Adrenal gland (tissue), 12 donors: ENCODE measurements around the gene PPP2R3C. TPM values are rescaled to one million over a fixed set of nuclear protein-coding genes. Genes with fewer than 3 reads are reported as not detected.
"Not testable (repeated sequence)": the region's sequence is repeated elsewhere in the genome, so short reads cannot be mapped to it uniquely, and the experiment has no call there.

Experiments
- DNase-seq, 7 donors: peaks; one replicate each; pipeline ENCODE4 v3.0.0-alpha.2; 2019 to 2020
- H3K27ac ChIP-seq, 5 donors: fragments of 200-600 bp; sonication (generic) in 4 of 5; 1 replicate in 3 of 5; 2 replicates in 2 of 5; pipeline versions ENCODE4 v1.5.1 to v1.8.0; 2016 to 2020; ENCODE audit warnings: mild to moderate bottlenecking in 1 of 5
- H3K27me3 ChIP-seq: fragments of 200-600 bp; 2 replicates; pipeline ENCODE4 v1.8.0; 2021
- H3K36me3 ChIP-seq, 2 donors: fragments of 200-600 bp; replicated peaks in 1 of 2; 1 replicate in 1 of 2; 2 replicates in 1 of 2; pipeline versions ENCODE4 v1.5.1 to v1.8.0; 2018 to 2022
- H3K4me1 ChIP-seq, 2 donors: fragments of 200-600 bp; replicated peaks in 1 of 2; 1 replicate in 1 of 2; 2 replicates in 1 of 2; pipeline versions ENCODE4 v1.5.1 to v1.8.0; 2018 to 2021
- H3K4me3 ChIP-seq, 4 donors: fragments of 200-600 bp; sonication (generic) in 3 of 4; one replicate each; pipeline ENCODE4 v1.5.1; 2016 to 2018
- H3K9me3 ChIP-seq, 3 donors: fragments of 200-600 bp; sonication (generic) in 1 of 3; replicated peaks in 1 of 3; 1 replicate in 2 of 3; 2 replicates in 1 of 3; pipeline versions ENCODE4 v1.5.1 to v1.8.0; 2016 to 2021
- CTCF ChIP-seq, 6 experiments: fragments of 450-650 bp in 4 of 6; fragments of 200-600 bp in 2 of 6; sonication (generic) in 1 of 6; IDR thresholded peaks; 1 replicate in 5 of 6; 2 replicates in 1 of 6; pipeline versions ENCODE4 v1.5.1 to v1.8.0; 2016 to 2021; ENCODE audit warnings: antibody characterized with exemption in 6 of 6, mild to moderate bottlenecking in 2 of 6, moderate library complexity in 1 of 6
- POLR2A ChIP-seq, 2 donors: fragments of 450-650 bp; IDR thresholded peaks; one replicate each; pipeline ENCODE4 v1.6.1; 2017; ENCODE audit warnings: antibody characterized with exemption in 2 of 2, mild to moderate bottlenecking in 2 of 2, moderate library complexity in 1 of 2
- WGBS, 4 donors: extraction: QIAGEN DNeasy Blood & Tissue Kit in 2 of 4; methylation state at CpG; one replicate each; pipeline versions ENCODE4 v1.1.5 to v1.1.7; 2013 to 2017; 5-methylcytosine and 5-hydroxymethylcytosine counted together
- intact Hi-C, 2 donors: fragments of 100-400 bp; cut with DNase I; formaldehyde crosslinking; loops; one replicate each; pipeline versions ENCODE4 v1.14.1 to v1.15.0; 2022 to 2023
- polyA plus RNA-seq, 3 donors: library from polyadenylated mRNA; stranded (reverse); fragments of 200-250 nt in 2 of 3; fragments of 350-450 nt in 1 of 3; fragmentation: Illumina TruSeq in 1 of 3; extraction: RNeasy Lipid Tissue Mini Kit (QIAGEN cat#74804) in 1 of 3; gene quantifications; one replicate each; pipeline ENCODE4 v1.2.3, GENCODE V29; 2013 to 2014
- total RNA-seq, 9 donors: library from RNA; depleted of rRNA in 4 of 9; stranded (reverse); fragments of >200 nt in 4 of 9; fragments of 120-200 nt in 1 of 9; fragmentation: NEBNext Ultra II Directional in 1 of 9; extraction: Animal tissue kit (Norgen Biotek cat#: 25700) in 1 of 9; gene quantifications; one replicate each; pipeline versions ENCODE4 v1.1.0 to v1.2.4, GENCODE V29; 2013 to 2023
- donor health status: healthy with polysubstance abuse.
- donor health status: Bipolar disorder and iron deficiency.
- donor health status: DM: yes; HTN: yes; CAD: no.
- donor health status: DM: no; HTN: no; CAD: no.
- donor health status: DM: no; HTN: no; CAD: no.
- donor health status: DM: yes; HTN: yes; CAD: no.

Gene PPP2R3C
- total and polyA plus RNA-seq, 12 donors: 14.4 to 70.5 (median 31.5) TPM

GRCh38 chr14:35113308-35113950, 8.4 kb downstream of the PPP2R3C start:
- no peak for DNase-seq
- 90 to 97% (median 95%) methylated on average over 4 of the region's 4 CpGs for WGBS, 4 donors
- intact Hi-C loops: loop anchor here in 1 of 2 donors (10.0 kb wide), 1 partner anchor 129 kb away; the partner anchor contains the start of gene SRP54
- Histone ChIP-seq H3K9me3 (no peaks in the 10 kb centered on the region), H3K4me3 (no peak overlapping the region), H3K36me3 (peaks cover 0 to 62% of the 10 kb centered on the region in 2 donors), H3K27ac (no peak overlapping the region), H3K4me1 (no peaks in the 10 kb centered on the region), H3K27me3 (no peaks in the 10 kb centered on the region)
- TF ChIP-seq CTCF (IDR thresholded peaks at IDR 0.05) (no peak), POLR2A (IDR thresholded peaks at IDR 0.05) (no peak)

- Histone ChIP-seq H3K36me3 (peaks cover 0 to 63% of the 10 kb centered on the region in 2 donors), H3K4me1 (no peaks in the 10 kb centered on the region), H3K27me3 (no peaks in the 10 kb centered on the region), H3K9me3 (no peaks in the 10 kb centered on the region), H3K4me3 (no peak overlapping the region), H3K27ac (no peak overlapping the region)
- WGBS, 4 donors: 83 to 95% (median 92%) methylated on average over 2 of the region's 2 CpGs
- intact Hi-C loops: loop anchor here in 1 of 2 donors (10.0 kb wide), 1 partner anchor 128 kb away; the partner anchor contains the start of gene SRP54
- DNase-seq: no peak
- TF ChIP-seq POLR2A (IDR thresholded peaks at IDR 0.05): no peak
- no peak for TF ChIP-seq CTCF (IDR thresholded peaks at IDR 0.05)
These were observed 9.1 kb downstream of the PPP2R3C start for GRCh38 chr14:35112641-35113040.

- Histone ChIP-seq H3K27ac (no peak overlapping the region), H3K36me3 (peaks cover 0 to 72% of the 10 kb centered on the region in 2 donors), H3K4me3 (no peak overlapping the region), H3K4me1 (no peaks in the 10 kb centered on the region), H3K27me3 (no peaks in the 10 kb centered on the region), H3K9me3 (no peaks in the 10 kb centered on the region)
- TF ChIP-seq POLR2A (IDR thresholded peaks at IDR 0.05) (no peak), CTCF (IDR thresholded peaks at IDR 0.05) (no peak)
- no peak for DNase-seq
- intact Hi-C loops: no loop called here
These were observed 13.9 kb downstream of the PPP2R3C start for GRCh38 chr14:35107866-35108265.

GRCh38 chr14:35094645-35095044, 27.1 kb downstream of the PPP2R3C start:
- peaks cover 0 to 60% of the 10 kb centered on the region in 2 donors for H3K36me3 ChIP-seq
- H3K4me3 ChIP-seq, H3K9me3 ChIP-seq, H3K4me1 ChIP-seq, DNase-seq, intact Hi-C loops, H3K27me3 ChIP-seq, H3K27ac ChIP-seq: not testable (repeated sequence)
- WGBS, 4 donors: 95 to 97% (median 97%) methylated on average over 6 of the region's 6 CpGs

- Histone ChIP-seq H3K27me3 (no peaks in the 10 kb centered on the region), H3K4me3 (no peak overlapping the region), H3K27ac (peak overlapping the region in 1 of 5 donors; percentile 1), H3K4me1 (no peaks in the 10 kb centered on the region), H3K9me3 (no peaks in the 10 kb centered on the region), H3K36me3 (peaks cover 0 to 56% of the 10 kb centered on the region in 2 donors)
- no peak for TF ChIP-seq POLR2A (IDR thresholded peaks at IDR 0.05)
- no peak for TF ChIP-seq CTCF (IDR thresholded peaks at IDR 0.05)
- DNase-seq: no peak
- intact Hi-C loops: no loop called here
- WGBS, 4 donors: 43 to 56% (median 52%) methylated on average over 2 of the region's 2 CpGs
These were observed 33.3 kb downstream of the PPP2R3C start for GRCh38 chr14:35088514-35088913.
